HG02981 (cell line): ENCODE results near the gene ARHGEF10L.

Source experiments
- ATAC-seq: cut with Tn5 transposase; IDR thresholded peaks from one replicate; pipeline ENCODE4 v1.9.1; 2021; ENCODE audit warnings: mild to moderate bottlenecking, moderate library complexity; ENCODE audit not compliant: unreplicated experiment

ARHGEF10L gene

GRCh38 chr1:17545356-17545755 is 5.9 kb downstream of the ARHGEF10L start:
- ATAC-seq = no peak

DNA sequence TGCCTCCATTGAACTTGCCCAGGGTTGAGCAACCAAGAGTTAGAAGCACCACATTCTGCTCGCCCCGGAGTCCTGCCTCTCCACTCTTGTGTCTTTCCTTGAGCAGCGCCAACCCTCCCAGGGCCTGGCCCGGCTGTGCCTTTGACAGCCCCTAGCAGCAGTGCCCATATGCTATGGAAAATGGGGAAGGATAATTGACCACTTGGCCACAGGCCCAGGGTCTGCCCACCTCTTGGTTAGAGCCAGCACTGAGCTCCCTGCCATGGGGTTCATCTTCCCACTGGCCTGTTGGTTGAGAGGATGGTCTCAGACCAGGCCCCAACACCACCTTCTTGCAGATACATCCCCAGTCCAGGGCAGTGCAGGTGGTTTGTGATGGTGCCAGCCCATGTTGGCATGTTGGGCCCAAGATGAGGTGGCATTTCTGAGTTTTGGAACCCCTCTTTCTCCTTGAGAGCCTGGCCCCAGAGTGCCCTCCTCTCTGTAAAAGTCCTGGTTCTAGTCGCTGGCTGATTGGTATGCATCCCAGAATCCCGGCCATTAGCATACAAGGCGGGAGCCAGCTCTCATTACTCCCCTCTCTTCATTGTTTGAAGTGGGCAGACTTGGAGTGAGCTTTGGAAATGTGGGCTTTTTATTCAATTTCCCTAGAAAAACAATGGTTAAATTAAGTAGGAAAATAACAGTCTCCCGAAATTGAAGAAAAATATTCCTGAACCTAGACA is 7.6 kb downstream of the ARHGEF10L start:
- no peak for ATAC-seq

- no peak for ATAC-seq
Measured at GRCh38 chr1:17549384-17549783, 9.9 kb downstream of the ARHGEF10L start.

DNA sequence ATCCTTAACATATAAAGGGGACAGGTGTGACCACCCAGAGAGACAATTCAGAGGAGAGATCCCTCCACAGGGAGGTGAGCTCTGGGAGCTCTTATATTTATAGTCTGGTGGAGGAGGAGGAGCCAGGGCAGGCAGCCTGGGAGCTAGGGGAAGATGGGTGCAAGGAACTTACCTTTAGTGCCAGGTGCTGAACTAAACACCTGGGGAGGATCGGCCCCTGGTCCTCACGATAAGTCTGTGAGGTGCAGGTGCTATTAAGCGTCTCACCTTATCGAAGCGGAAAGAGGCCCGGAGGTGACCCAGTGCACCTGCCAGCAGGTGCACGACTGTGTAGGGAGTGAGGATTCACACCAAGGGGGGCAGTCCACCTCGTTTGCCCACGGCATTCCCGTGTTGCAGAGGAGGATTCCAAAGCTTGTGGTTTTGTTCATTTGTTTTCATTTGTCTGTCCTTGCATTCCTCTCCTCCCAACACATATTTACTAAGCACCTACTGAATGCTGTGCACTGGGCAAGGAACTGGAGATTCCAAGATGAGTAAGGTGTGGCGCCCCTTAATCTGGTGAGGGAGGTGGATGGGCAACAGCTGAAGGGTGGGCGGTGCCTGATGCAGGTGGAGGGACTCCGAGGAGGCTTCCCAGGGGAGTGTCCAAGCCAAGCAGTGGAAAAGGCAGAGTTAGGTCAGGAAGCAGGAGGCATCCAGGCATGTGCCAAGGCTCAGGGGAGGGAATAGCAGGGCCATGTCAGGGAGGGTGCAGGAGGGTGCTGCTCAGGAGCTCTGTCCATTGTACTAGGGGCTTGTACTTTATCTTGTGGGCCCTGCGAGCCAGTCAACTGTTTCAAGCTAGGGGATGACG is 11.5 kb downstream of the ARHGEF10L start:
- ATAC-seq = no peak

GRCh38 chr1:17551755-17552234 is 12.3 kb downstream of the ARHGEF10L start:
- ATAC-seq = no peak

DNA sequence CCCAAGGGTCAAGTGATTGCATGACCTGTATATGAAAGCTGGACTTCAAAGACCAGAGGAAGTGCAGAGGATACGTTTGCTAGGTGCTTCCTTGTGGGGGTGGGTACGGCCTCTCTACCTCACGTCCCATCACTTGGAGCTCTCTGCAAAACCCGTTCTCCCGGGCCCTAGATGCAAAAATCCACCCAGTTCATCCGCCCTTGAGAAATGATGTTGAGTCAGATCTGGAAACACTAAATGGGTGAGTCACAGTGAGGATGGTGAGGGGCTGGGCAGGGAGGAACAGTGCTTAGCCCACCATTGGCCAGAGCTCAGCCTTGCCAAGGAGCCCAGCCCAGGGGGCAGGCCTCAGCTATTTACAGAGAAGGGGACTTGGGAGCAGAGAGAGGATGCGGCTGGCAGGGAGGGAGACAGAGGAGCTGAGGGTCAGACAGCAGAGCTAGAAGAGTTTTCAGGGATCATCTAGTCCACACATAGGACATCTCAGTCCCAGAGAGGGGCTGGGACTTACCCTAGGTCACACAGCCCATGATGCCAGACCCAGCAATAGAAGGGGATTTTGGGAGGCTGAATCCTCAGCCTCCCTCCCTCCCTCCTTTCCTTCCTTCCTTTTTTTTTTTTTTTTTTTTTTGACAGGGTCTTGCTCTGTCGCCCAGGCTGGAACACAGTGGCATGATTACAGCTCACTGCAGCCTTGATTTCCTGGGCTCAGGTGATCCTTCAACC is 14.6 kb downstream of the ARHGEF10L start:
- no peak for ATAC-seq

- no peak for ATAC-seq
Measured at GRCh38 chr1:17554954-17555353, 15.5 kb downstream of the ARHGEF10L start.

DNA sequence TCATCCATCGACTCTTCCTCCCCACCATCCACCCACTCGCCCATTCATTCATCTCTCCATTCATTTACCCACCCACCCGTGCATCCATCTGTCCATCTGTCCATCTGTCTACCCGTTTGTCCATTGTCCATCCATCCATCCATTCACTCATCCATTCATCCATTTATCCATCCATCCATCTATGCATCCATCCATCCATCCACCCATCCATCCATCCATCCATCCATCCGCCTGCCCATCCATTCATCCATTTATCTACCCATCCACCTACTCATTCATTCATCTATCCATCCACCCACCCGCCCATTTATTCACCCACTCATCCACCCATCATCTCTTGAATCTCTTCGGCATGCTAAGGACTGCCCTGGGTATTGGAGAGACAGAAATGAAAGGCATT is 18.5 kb downstream of the ARHGEF10L start:
- no peak for ATAC-seq

DNA sequence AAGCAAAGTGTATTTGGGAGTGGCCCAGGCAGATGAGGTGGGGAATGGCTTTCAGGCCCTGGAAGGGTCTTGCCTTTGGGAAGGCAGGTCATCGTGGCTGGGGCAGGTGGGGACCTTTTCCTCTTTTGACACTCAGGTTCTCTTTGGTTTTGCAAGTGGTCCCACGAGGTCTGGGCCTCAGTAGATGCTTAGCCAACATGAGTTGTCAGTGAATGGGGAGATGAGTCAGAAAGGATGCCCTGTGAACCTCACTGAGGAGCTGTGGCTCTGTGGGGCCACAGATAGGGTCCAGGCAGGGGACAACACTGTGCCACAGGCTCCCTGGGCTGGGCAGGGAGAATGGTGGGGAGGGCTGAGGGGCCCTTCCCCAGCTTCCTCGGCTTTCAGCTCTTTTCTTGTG is 19.0 kb downstream of the ARHGEF10L start:
- no peak for ATAC-seq

- ATAC-seq = no peak
Measured at GRCh38 chr1:17558954-17559614, 19.6 kb downstream of the ARHGEF10L start.

DNA sequence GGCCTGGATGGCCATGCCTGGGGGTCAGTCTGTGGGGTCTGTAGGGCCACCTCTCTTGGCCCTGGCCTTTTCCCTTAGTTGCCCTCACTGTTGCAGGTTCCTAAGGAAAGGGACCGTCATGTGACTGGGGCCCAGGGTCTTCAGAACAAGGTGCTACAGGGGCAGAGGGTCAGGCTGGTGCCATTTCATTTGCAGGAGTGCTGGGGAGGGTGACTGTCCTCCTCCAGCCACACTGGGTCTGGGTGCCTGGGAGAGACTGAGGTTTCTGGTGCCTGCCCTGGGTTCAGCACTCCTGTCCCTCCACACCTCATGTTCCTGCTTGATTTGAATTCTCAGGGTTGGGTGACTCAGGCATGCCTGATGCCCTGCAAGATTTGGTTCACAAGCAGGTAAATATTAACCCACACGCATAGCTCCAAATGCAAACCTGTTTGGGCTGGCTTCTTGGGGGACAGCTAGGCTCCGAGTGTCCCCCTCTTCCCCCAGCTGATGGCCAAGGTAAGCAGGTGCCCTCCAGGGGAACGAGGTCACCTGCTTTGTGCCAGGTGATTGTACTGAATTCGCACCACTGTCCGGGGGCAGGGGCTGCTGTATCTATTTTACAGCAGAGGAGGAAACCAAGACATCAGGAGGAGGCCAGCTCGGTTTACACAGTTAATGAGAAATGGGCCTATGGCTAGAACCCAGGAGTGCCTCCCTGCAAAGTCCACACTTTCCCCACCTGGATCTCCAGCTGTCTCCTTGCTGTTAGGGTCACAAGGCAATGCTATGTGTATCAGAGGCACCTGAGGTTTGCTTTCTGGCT is 20.3 kb downstream of the ARHGEF10L start:
- ATAC-seq = no peak

DNA sequence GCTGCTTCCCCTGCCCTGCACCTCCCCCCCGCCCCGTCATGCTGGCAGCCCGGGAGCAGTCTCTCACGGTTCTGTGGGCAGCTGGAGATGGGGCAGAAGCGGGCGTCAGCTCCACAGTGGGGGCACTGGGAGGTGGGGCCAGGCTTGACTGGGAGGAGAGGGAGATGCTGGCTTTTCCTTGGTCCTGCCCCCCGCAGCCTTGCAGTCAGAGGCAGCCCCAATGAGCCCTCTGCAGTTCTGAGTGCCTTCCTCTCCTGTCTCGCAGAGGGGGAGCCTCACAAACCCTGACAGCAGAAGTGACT is 21.7 kb downstream of the ARHGEF10L start:
- no peak for ATAC-seq

GRCh38 chr1:17561561-17561985 is 22.1 kb downstream of the ARHGEF10L start:
- ATAC-seq = no peak

GRCh38 chr1:17562375-17562774 is 22.9 kb downstream of the ARHGEF10L start:
- no peak for ATAC-seq

DNA sequence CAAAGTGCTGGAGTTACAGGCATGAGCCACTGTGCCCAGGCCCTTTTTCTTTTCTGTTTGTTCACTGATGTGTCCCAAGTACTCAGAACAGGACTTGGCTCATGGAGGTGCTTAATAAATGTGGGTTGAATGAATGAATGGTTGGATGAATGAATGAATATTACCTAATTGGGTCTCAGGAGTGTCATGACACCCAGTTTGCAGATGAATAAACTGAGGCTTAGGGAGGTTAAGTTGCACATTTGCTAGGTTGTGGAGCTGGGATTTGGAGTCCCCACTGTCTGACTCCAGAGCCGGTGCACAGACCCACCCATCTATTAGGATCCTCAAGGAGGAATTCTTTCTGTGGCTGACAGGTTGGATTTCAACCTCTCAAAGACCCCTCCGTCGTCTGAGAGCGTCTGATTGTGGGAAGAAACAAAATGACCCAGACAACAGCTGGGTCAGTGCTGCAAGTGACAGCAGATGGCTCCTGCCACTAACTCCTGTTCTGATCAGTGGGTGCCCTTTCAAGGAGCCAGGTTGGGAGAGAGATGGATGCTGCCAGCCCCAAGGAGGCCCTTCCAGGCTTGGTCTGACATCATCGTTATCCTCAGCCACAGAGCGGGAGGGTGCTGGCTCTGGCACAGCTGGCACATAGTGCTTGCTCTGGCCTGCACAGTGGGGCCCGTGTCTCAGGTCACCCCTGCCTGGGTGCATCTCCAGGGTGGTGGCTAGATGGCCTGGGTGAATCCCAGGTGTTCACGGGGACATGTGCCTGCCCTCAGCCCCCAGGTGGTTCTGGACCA is 24.2 kb downstream of the ARHGEF10L start:
- no peak for ATAC-seq

DNA sequence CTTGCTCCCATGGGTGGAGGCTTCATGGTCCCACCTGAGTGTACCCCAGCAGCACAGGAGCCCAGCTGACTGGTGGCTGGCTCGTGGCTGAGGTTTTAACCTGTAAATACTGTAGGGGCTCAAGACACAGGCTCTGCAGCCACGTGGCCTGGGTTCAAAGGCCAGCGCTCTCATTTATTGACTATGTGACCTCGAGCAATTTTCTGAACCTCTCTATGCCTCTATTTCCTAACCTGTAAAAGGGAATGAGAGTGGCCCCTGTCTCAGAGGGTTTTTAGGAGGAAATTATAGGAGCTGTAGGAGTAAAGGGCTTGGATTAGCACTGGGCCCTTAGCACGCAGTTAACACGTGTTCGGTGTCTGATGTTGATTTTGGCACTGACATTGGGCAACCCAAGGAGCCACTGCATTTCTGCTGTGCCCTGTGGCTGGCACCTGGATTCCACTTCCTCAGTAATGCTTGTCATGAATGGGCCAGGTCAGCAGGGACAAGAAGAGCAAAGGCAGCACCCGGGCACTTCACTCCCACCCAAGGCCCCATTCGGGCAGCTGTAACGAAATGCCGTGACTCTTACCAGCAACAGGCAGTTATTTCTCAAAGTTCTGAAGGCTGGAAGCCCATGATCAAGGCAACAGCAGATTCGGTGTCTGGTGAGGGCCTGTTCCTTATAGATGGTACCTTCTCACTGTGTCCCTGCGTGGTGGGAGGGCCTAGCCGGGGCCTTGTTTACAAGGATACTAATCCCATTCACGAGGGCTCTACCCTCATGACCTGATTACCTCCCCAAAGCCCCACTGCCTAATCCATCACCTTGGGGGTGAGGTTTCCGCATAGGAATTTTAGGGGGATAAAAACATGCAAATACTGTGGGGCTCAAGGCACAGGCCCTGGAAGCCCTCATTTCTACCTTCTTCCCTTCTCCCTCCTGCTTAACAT is 25.2 kb downstream of the ARHGEF10L start:
- ATAC-seq = no peak

DNA sequence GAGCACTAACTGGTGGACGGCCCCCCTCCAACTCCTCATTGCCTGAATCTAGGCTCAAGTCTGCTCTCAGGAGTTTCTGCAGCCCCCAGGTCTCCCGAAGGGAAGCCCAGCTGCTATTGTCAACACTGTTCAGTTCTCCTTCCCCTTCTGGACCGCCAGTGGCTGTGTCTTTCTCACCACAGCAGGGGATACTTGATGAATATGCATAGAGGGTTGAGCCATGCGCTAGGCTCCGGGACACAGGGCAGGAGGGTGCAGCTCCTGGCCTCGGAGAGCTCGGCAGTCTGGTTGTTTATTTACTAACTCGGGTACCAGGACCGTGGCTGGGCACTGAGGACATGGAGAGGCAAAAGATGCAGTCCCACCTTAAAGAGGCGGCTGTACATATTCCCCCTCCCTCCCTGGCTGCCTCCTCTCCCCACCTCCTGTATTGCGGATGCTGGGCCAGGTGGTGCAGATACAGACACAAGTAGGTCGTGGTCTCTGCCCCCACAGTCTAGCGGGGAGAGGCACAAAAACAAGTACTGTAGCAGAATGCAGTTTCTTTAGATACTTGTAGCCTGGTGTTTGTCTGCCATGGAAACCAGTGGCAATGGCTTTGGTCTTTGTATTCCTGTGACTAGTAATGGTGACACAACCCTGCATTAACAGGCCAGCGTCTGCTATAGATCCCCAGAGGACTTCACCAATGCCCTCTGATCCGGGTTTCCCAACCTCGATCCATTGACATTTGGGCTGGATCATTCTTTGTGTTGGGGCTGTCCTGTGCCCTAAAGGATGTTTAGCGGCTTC is 26.2 kb downstream of the ARHGEF10L start:
- ATAC-seq = no peak

- no peak for ATAC-seq
Measured at GRCh38 chr1:17566417-17566816, 26.9 kb downstream of the ARHGEF10L start.
